ENCODE data around the gene SIPA1L3.

DNA sequence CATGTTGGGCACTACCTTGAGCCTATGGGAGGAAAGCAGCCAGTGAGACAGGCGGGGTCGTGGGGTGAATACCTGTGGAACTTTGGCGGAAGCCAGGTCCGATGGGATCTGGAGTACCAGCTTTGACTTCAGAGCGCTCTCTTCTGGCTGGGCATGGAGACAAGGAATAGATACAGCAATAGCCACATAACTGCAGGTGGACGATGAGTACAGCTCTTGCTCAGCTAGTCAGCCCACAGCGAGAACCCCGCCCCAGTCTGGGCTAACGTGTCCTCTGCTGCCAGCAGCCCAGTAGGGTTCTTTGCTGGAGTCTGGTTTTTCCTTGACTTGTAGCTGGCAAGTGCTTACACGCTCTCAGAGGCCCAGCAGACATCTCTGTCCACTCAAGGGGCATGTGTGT lies 83.4 kb downstream of the SIPA1L3 start:
- no peak for TF ChIP-seq POLR2A (IDR thresholded peaks at IDR 0.05)
- TF ChIP-seq, protein P1, sequence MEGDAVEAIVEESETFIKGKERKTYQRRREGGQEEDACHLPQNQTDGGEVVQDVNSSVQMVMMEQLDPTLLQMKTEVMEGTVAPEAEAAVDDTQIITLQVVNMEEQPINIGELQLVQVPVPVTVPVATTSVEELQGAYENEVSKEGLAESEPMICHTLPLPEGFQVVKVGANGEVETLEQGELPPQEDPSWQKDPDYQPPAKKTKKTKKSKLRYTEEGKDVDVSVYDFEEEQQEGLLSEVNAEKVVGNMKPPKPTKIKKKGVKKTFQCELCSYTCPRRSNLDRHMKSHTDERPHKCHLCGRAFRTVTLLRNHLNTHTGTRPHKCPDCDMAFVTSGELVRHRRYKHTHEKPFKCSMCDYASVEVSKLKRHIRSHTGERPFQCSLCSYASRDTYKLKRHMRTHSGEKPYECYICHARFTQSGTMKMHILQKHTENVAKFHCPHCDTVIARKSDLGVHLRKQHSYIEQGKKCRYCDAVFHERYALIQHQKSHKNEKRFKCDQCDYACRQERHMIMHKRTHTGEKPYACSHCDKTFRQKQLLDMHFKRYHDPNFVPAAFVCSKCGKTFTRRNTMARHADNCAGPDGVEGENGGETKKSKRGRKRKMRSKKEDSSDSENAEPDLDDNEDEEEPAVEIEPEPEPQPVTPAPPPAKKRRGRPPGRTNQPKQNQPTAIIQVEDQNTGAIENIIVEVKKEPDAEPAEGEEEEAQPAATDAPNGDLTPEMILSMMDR (IDR thresholded peaks at IDR 0.05), result no peak
